HG03159 (cell line): ENCODE results near the gene CEPT1.
A peak's percentile ranks its signal among the peaks of the same experiment; 100 is the strongest.
"Not testable (repeated sequence)": the region's sequence is repeated elsewhere in the genome, so short reads cannot be mapped to it uniquely, and the experiment has no call there.

ENCODE experiments used
- ATAC-seq: cut with Tn5 transposase; IDR thresholded peaks from one replicate; pipeline ENCODE4 v1.9.1; 2021; ENCODE audit warnings: mild to moderate bottlenecking, moderate library complexity; ENCODE audit not compliant: unreplicated experiment

Gene CEPT1

DNA sequence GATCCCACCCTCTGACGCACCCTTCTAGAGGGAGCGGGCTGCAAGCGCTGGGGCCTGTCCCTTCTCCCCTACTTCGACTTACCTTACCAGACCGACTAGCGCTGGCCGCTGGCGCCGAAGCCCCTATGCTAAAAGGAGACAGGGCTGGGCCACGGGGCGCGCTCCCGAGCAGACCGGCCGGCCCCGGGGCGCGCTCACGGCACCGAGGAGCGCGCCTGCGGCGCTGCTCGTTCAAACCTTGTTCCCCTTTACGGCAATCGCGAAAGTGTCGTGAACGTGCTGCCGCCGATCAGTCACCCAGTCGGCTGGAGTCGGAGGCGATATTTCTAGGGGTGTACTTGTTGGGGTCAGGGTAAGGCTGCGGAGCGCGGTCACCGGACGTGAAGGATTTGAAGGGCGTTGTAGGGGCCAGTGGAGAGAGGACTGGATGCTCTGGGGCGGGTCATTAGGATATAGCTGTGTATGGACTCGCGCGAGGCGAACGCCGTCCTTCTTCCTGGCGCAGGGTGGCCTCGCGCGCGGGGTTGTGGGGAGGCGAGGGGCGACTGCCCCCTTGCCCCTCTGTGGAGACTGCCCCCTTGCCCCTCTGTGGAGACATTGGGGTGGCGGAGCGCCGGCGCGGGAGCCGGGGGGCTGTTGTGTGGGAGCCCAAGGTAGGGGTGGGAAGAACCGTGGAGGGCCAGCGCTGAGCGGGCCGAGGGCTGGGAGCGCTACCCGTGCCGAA, at the start of gene CEPT1, which contains the start of gene DRAM2:
TSS of gene CEPT1 (plus strand) at position 268 of the 724 bp plus-strand sequence. CDS start 7,492 bp downstream, outside the sequence.
TSS of gene DRAM2 (minus strand) at position 138 of the 724 bp plus-strand sequence. CDS start 8,539 bp downstream, outside the sequence.
- ATAC-seq: peak; percentile 70

DNA sequence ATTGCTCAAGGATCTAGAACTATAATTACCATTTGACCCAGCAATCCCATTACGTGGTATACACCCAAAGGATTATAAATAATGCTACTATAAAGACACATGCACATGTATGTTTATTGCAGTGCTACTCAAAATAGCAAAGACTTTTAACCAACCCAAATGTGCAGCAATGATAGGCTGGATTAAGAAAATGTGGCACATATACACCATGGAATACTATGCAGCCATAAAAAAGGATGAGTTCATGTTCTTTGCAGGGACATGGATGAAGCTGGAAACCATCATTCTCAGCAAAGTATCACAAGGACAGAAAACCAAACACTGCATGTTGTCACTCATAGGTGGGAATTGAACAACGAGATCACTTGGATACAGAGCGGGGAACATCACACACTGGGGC, 44.6 kb upstream of the CEPT1 start:
- ATAC-seq: not testable (repeated sequence)

DNA sequence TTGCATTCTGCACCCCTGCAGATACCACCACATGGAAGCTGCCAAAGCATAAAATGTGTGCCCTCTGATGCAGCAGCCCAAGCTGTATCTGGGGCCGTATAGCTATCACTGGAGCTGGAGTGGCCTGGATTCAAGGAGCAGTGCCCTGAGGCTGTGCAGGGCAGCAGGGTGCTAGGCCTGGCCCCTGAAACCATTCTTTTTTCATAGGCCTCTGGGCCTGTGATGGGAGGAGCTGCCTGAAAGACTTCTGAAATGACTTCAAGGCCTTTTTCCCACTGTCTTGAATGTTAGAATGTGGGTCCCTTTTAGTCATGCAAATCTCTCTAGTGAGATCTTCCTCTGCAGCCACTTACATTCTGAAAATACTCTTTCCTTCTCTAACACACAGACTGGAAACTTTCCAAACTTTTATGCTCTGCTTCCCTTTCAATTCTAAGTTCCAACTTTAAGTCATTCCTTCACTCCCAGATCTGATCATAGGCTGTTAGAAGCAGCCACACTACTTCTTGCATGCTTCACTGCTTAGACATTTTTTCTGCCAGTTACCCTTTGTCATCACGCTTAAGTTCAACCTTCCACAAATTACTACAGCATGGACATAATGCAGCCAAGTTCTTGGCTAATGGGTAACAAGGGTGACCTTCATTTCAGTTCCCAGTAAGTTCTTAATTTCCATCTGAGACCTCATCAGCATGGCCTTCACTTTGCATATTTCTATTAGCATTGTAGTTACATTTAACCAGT, 42.5 kb upstream of the CEPT1 start:
- no peak for ATAC-seq

DNA sequence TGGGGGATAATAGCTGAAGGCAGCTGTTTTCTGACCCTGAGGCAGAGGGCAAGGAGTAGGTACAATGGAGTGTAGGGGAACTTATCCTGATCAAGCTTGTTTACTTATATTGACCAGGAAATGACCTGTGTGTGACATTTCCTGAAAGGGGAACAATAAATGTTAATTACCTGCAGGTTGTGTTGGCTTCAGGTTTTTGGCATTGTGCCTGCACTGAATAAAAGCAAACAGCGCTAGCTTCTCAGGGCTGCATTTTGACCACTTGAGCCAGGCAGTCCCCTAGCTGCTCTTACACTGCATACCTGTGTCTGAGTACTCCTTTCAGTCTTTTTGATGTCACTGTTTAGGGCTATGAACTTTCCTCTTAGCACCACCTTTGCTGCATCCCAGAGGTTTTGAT, 40.7 kb upstream of the CEPT1 start:
- no peak for ATAC-seq

DNA sequence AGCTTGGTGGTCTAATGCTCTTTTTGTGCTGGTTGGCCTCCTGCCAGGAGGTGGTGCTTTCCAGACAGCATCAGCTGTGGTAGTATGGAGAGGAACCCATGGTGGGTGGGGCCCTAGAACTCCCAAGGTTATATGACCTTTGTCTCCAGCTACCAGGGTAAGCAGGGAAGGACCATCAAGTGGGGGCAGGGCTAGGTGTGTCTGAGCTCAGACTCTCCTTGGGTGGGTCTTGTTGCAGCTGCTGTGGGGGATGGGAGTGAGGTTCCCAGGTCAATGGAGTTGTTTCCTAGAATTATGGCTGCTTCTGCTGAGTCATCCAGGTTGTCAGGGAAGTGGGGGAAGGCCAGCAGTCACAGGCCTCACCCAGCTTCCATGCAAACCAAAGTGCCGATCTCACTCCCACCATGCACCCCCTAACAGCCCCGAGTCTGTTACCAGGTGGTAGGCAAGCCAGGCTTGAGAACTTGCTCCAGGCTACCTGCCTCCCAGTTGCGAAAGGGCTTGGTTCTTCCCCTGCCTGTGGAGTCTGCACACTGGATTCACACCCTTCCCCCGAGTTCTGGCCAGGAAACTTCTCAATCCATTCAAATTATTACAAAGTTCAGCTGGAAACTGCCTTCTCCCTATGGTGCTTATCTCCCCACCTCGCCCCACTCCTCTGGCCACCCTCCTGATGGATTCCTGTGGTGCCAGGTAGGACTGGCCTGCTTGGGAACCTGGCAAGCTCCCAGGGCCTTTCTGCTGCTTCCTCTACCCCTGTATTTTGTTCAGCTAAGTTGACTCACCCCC, 38.0 kb upstream of the CEPT1 start:
- no peak for ATAC-seq

DNA sequence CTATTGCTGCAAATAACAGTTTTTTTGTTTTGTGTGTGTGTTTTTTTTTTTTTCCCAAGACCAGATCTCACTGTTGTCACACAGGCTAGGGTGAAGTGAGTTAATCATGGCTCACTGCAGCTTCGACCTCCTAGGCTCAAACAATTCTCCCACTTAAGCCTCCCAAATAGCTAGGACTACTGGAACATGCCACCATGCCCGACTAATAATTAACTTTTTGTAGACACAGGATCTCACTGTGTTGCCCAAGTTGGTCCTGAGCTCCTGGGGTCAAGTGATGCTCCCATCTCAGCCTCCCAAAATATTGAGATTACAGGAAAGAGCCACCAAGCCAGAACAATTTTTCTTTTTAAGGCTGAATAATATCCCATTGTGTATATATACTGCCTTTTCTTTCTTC, 35.0 kb upstream of the CEPT1 start:
- ATAC-seq: no peak

DNA sequence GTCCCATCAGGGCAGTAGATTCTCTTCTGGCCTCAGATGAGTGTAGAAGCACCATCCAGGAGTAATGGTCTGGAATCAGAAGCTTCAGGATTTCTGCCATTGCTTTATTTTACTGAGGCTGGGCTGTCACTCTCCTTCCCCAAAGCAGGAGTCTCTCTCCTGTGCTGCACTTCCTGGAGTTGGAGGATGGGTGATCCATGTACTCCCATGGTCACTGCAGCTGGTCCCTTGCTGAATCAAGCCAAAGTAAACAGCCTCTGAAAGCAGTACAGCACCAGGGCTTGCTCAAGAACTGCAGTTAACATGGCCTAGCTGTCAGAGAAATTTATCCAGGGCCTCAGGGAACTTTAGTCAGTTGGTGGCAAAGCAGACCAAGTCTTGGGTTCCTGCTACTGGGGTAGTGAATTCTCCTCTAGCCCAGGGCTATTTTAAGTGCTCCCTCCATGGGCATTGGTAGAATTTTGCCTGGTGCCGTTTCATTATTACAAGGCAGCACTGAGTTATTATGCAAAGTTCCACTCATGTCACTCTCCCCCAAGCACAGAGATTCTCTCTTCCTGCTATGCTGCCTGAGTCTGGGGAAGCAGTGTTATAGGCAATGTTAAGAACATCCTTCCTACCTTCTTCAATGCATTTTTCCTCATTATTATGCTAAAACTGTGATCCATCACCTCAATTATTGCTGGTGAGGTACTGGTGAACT, 29.7 kb upstream of the CEPT1 start:
- ATAC-seq: no peak

DNA sequence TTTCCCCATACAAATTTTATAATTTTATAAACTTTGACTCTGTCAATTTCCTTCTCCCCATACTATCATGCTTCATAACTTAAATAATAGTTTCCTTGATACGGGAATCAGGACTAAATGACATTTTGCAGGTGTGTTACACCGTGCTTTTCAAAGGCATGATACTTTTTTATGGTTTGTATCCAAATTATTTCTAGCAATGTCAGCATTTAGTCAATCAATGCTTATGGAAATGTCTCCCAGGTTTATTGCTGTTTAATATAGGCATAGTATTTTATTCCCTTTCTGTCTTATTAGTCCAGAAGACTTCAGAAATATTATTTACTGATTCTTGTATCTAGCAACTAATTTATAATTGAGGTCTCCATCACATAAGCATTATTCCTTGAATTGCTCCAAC, 23.5 kb upstream of the CEPT1 start:
- ATAC-seq: no peak

DNA sequence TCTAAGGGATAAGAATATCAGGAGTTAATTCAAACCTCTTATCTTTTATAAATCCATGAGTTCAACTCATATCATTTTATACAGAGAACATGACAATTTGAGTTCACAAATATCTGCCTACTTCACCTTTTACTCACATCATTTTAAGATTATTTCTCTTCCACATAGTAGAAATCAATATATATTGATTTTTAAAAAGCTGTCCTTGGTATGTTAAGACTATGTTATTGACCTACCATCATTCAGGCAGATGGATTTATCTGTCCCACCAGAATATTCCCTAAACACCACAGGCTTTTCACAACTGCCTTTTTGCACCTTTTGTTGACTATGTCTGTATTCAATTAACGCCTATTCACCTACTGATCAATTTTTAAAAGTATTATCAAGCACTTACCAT, 13.7 kb upstream of the CEPT1 start:
- ATAC-seq: no peak

DNA sequence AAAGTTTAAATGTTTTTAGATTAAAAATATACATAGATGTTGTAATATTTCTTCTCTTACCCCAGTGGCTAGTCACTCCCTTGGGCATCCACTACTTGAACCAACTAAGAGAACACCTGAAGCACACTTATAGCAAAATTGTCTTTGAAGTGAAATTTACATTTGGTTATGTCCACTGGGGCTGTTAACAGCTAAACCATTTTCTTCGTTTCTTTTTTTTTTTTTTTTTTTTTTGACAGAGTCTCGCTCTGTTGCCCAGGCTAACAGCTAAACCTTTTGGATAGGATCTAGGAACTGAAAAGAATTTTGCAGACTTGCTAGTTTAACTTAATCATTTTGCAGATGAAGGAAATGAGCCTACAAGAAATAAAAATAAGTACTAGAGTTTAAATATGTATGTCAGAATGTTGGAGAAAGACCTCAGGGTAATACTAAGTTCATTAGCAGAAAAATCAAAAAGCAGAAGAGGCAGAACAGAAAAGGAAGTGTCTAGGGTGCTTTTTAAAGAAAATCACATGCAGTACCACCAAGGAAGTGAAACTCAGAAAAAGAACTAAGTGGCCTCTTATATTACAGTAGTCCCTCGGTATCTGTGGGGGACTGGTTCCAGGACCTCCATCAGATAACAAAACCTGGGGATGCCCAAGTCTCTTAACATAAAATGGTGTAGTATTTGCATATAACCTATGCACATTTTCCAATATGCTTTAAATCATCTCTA, 11.9 kb upstream of the CEPT1 start:
- ATAC-seq: peak; percentile 84

DNA sequence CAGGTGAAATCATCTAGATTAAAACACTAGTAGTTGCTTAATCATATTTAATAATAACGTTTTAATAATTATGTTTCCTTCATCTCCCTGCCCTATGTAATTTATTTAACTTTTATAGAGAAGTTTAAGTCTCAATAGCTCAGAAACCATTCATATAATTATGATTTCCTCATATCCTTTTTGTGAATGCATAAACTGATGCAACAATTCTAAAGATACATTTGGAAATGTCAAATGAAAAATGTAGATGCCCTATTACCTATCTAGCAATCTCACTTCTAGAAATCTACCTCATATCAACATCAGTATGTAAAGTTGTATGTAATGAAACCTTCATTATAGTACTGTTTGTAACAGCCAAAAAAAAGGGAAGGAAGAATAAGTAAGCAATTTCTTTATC, 10.6 kb upstream of the CEPT1 start:
- no peak for ATAC-seq

DNA sequence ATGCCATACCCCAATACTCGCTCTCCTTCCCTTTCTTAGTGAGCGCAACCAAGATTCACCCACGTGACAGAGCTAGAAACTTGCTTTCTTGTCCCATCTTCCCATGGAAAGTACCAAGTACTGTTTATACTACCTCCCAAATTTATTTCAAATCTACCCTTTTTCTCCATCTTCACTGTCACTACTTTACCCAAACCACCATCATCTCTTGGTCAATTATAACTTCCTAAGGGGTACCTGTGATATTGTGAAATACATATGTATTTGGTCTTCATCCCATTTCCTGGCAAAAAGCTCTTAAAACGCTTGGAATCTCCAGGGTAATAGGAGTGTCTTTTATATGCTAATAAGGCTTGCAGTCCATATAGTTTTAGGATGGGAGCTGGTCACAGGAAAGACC, 8.3 kb upstream of the CEPT1 start:
- no peak for ATAC-seq

DNA sequence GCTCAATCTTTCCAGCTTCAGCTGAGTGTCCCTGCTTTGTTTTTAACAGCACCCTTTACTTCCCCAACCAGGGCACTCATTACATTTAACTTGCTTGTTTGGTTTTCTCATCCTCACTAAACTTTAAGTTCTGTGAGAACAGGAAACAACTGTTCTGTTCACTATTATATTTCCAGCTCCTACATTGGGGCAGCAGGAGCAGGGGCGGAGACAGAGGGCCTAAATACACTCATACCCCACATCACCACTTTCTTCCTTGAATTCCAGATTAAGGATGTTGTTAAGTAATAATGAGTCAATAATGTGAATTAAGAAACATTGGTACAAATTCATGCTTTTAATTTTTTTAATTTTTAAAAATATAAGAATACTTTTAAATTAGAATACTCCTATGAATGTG, 6.2 kb upstream of the CEPT1 start:
- ATAC-seq: no peak

DNA sequence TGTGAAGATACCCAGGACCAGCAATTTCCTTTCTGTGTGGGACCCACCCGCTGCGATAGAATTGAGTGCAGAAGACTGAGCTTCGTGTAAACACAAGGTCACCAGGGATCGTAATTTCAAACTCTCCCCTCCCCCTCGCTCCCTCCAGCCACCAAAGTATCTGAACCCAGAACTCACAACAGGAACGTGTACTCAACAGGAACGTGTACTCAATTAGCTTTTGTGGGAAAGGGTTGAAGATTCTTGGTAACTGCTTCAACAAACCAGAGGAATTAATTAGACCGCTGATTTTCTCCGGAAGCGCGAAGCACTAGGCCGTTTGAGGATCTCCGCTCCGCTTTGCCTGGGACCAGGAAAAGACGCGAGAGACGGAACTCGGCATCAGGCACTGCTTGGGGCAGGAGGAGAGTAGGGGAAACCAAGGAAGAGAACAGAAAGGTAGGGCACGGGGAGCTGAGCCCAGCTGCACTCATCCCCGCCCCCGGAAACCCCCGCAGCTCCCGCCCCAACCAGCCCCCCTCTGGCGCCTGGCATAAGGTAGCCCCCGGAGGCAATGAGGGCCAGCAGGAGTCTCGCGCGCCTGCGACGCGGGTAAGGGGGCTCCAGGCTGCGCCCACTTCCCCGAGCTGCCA, 583 bp upstream of the CEPT1 start:
- peak; percentile 46 for ATAC-seq

DNA sequence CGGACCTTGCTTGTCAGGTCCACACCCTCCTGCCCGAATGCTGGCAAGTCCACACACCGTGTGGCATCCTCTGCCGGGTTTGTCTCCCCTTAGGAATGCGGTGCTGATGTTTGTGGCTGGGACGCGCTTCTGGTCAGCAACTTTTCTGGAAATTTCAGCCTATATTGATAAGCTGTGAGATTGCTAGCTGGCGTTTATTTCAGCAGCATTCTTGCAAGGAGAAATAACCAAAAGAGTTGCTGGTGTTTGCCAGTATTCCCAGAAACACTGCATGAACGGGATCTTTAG, 601 bp downstream of the CEPT1 start:
- ATAC-seq: no peak

DNA sequence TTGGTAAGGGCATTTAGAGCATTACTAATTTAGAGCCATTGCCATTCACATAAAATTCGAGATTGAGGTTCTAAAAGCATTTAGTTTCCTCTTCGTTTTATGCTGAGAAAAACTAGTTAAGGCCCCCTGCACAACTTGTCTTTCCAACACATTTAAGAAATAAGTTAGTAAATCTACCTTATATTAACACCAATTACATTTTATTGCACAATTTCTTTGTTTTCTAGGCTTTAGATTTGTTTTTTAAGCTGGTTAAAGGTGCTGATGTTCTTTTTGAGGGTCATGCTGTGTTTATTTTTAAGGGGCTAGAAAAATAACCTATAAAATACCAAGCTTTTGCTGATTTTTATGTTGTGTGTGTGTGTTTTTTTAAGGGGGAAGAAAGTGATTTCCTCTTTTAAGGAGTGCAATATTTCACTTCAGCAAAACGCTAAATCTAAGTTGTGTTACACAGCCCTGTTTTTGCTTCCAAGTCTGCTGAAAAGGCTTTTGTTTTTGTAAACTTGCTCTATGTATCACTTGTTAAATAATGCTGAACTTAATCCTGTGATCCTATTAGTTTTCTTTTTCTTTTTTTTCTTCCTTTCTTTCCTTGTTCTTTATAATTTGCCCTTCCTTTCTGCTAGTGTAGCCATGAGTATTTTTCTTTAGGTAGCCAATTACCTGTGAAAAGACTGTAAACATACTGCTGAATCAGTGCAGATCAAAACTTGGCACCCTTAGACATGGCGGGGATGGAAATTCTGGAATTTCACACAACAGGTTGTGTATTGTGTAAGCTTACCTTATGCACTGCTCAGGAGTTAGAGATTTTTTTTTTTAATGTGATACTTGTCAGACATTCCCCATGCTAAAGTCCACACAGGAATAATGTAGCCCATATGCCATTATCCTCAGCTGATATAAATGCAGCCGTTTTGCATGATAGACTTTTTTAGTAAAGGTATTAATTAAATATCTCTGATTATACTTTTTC, 1.5 kb downstream of the CEPT1 start:
- ATAC-seq: no peak

DNA sequence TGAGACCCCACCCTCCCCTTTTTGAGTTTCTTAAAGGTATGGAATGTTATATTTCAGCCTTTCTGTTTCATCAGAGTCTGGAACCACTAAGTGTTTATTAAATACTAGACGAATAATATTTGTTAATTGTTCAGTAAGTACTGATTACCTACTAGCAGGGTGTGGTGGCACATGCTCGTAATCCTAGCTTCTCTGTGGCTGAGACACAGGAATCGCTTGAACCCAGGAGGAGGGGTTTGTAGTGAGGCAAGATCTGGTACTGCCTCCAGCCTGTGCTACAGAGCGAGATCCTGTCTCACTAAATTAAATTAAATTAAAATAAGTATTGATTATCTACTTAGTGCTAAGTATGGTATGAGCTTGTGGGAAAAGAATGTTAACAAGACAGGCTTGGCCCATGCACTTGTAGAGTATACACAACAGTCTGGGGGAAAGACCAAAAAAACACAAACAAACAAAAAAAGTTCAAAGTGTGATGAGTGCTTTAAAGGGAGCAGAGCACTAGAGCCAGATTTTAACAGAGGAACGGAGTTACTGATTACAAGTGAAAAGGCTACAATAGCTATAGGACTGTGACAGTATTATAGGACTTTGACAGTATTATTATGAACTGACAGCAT, 2.4 kb downstream of the CEPT1 start:
- ATAC-seq: no peak

DNA sequence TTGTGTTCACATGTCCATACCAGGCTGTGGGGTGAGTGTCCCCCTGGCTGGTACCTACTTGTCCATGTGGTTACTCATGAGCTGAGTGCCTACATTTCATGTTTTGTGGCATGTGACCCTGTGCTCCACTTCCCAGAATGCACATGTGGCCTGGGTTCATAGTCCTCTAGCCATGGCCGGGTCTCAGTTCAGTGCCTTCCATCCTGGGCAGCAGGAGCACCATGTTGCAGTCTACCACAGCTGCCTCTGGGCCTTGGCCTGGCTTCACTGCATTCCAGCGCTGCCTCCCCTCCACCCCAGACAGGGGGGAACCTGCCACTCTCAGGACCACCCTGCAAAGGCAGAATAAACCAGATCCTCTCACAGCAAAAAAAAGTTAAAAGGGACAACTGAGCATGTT, 5.5 kb downstream of the CEPT1 start:
- no peak for ATAC-seq
